Measurements from ENCODE around the gene DISP2.

DISP2 gene

GRCh38 chr15:40357723-40358470 lies at the start of gene DISP2:
TSS of gene DISP2 (plus strand) at chr15:40358219. CDS start at chr15:40358322, 103 bp downstream.
- peak; percentile 95 for DNase-seq
- H3K36me3 Mint-ChIP-seq (ENCODE audit: low read depth), result no peaks in the 10 kb centered on the region
- no peaks in the 10 kb centered on the region for H3K9me3 Mint-ChIP-seq
- H3K4me1 Mint-ChIP-seq, result peaks cover 7% of the 10 kb centered on the region
- no peaks in the 10 kb centered on the region for H3K27me3 Mint-ChIP-seq
- no peak within 1 kb of the TSS for H3K27ac Mint-ChIP-seq
- peak within 1 kb of the TSS; percentile 72 for H3K4me3 Mint-ChIP-seq
- peak; percentile 90 for ATAC-seq

- DNase-seq (no peak), ATAC-seq (no peak)
- H3K4me3 Mint-ChIP-seq, result peak overlapping the region; percentile 91
- no peaks in the 10 kb centered on the region for H3K36me3 Mint-ChIP-seq (ENCODE audit: low read depth)
- peak overlapping the region; percentile 93 for H3K27ac Mint-ChIP-seq
- peaks cover 37% of the 10 kb centered on the region for H3K4me1 Mint-ChIP-seq
- no peaks in the 10 kb centered on the region for H3K9me3 Mint-ChIP-seq
- no peaks in the 10 kb centered on the region for H3K27me3 Mint-ChIP-seq
Observed at GRCh38 chr15:40309344-40309862, 48.6 kb upstream of the DISP2 start.

DNA sequence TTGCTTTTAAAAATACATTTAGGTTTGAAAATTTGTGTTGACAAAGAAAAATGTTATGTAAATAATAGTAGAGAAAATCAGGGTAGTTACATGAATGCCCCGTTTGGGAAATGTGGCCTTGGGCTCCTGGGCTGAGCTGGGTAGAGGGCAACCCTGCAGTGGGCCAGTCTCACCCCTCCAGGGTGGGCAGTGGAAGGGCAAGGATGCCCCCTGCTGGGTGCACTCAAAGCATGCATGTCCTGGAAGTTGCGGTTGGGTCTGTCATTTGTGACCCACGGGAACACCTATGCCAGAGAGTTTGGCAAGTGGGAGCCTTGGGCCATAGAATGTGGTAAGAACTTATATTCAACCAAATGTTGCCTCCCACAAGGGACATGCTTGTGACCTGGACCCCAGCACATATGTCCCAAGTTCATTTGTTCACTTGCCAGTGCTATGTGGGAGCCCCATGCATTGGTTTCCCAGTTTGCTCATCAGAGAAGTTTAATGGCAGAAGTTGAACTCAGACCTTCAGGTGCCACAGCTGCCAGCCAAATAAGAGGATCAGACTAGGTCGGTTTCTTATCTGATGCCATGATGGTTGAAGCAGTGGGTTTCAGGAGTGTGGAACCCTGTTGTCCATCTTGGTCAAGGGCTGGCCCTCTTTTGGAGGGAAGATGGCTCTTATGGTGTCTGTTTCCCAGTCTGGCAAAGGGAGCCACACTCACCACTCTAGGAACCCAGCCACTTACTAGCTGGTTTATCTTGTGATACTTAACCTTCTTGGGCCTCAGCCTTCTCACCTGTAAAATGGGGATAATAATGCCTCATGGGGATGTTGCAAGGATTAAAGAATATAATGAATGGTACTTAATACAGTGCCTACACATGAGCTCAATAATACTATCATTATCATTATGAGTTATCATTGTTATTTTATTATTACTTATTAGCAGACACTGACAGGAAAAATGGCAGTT lies 47.7 kb upstream of the DISP2 start:
- Mint-ChIP-seq H3K4me3 (peak overlapping the region; percentile 91), H3K36me3 (ENCODE audit: low read depth) (no peaks in the 10 kb centered on the region), H3K4me1 (peaks cover 36% of the 10 kb centered on the region), H3K27ac (peak overlapping the region; percentile 82), H3K27me3 (no peaks in the 10 kb centered on the region), H3K9me3 (no peaks in the 10 kb centered on the region)
- DNase-seq (peak; percentile 79), ATAC-seq (peak; percentile 29)

GRCh38 chr15:40310993-40311392 lies 47.0 kb upstream of the DISP2 start:
- Mint-ChIP-seq H3K4me1 (peaks cover 35% of the 10 kb centered on the region), H3K9me3 (no peaks in the 10 kb centered on the region), H3K4me3 (no peak overlapping the region), H3K36me3 (ENCODE audit: low read depth) (no peaks in the 10 kb centered on the region), H3K27ac (no peak overlapping the region), H3K27me3 (no peaks in the 10 kb centered on the region)
- ATAC-seq, result no peak
- no peak for DNase-seq

GRCh38 chr15:40312370-40313158 lies 45.5 kb upstream of the DISP2 start:
- Mint-ChIP-seq H3K9me3 (no peaks in the 10 kb centered on the region), H3K36me3 (ENCODE audit: low read depth) (no peaks in the 10 kb centered on the region)

DNA sequence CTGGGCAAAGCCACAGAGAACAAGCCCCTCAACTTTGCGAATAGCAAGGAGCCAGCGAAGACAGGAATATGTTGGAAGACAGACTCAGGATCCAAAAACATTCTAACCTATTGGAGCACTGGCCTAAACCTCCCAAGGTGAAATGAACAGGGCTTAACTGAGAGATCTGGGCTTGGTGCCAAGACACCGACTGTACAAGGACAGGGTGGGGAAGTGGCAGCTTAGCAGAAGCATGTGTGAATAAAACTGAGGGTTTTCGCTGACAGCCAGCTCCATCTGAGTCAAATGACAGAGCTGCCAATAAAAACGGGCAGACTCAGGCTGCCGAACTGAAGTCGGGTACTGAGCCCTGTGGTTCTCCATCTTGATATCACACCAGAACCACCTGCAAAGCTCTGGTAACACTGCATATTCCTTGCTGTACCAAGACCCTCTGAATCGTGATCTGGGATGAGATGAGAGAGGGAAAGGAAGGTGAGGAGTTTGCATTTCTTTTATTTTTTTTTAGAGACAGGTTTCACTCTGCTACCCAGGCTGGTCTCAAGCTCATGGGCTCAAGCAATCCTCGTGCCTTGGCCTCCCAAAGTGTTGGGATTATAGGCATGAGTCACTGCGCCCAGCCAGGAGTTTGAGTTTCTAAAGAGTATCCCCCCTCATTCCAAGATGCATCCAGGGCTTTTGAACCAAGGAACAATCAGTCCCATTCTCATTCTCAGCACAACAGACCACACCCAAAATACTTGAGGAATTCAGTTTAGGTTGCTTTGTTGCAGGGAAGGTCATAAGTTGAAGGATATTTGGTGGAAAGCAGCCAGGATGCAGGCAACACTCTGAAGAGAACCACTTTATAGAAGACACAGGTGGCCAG lies 44.3 kb upstream of the DISP2 start:
- no peaks in the 10 kb centered on the region for H3K36me3 Mint-ChIP-seq (ENCODE audit: low read depth)

More at GRCh38 chr15:40312370-40313158, 45.5 kb upstream of the DISP2 start:
- ATAC-seq (no peak), DNase-seq (no peak)
- H3K4me3 Mint-ChIP-seq, result no peak overlapping the region
- no peaks in the 10 kb centered on the region for H3K27me3 Mint-ChIP-seq
- no peak overlapping the region for H3K27ac Mint-ChIP-seq
- peaks cover 28% of the 10 kb centered on the region for H3K4me1 Mint-ChIP-seq

DNA sequence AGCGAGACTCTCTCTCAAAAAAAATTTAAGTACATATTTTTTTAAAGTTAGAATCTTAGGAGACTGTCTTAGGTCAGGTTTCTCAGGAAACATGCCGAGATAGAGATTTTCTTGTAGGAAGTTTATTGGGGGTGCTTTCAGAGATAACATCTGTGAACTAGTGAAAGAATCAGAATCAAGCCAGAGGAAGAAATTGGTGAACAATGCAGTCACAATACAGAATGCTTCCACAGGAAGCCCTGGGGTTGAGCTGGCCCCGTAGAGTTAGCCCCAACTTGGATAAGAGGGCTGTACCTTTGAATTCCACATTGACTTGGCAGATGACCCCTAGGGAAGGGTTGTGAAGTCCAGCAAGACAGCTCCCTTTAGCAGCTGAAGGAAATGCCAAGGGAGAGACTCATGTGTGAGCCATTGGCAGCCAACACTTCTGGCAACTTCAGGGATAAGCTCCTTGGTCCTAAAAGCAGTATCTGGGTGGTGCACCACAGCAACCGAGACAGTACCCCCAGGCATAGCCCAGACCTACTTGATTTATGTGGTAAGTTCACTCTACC lies 43.2 kb upstream of the DISP2 start:
- H3K4me3 Mint-ChIP-seq, result no peak overlapping the region

More for the DNA sequence above, 44.3 kb upstream of the DISP2 start:
- ATAC-seq, result no peak
- Mint-ChIP-seq H3K9me3 (no peaks in the 10 kb centered on the region), H3K27ac (no peak overlapping the region), H3K4me3 (no peak overlapping the region), H3K27me3 (no peaks in the 10 kb centered on the region), H3K4me1 (peaks cover 25% of the 10 kb centered on the region)
- no peak for DNase-seq

GRCh38 chr15:40316931-40317330 lies 41.1 kb upstream of the DISP2 start:
- Mint-ChIP-seq H3K36me3 (ENCODE audit: low read depth) (no peaks in the 10 kb centered on the region), H3K27me3 (no peaks in the 10 kb centered on the region), H3K4me3 (no peak overlapping the region), H3K9me3 (no peaks in the 10 kb centered on the region), H3K27ac (no peak overlapping the region), H3K4me1 (peaks cover 16% of the 10 kb centered on the region)
- DNase-seq (no peak), ATAC-seq (no peak)

More for the DNA sequence above, 43.2 kb upstream of the DISP2 start:
- Mint-ChIP-seq H3K36me3 (ENCODE audit: low read depth) (no peaks in the 10 kb centered on the region), H3K4me1 (peaks cover 15% of the 10 kb centered on the region), H3K27me3 (no peaks in the 10 kb centered on the region), H3K27ac (no peak overlapping the region), H3K9me3 (no peaks in the 10 kb centered on the region)
- ATAC-seq (no peak), DNase-seq (no peak)

GRCh38 chr15:40317580-40317979 lies 40.4 kb upstream of the DISP2 start:
- no peak for ATAC-seq
- Mint-ChIP-seq H3K27me3 (no peaks in the 10 kb centered on the region), H3K36me3 (ENCODE audit: low read depth) (no peaks in the 10 kb centered on the region), H3K9me3 (no peaks in the 10 kb centered on the region), H3K4me3 (no peak overlapping the region), H3K4me1 (peaks cover 20% of the 10 kb centered on the region), H3K27ac (no peak overlapping the region)
- no peak for DNase-seq

DNA sequence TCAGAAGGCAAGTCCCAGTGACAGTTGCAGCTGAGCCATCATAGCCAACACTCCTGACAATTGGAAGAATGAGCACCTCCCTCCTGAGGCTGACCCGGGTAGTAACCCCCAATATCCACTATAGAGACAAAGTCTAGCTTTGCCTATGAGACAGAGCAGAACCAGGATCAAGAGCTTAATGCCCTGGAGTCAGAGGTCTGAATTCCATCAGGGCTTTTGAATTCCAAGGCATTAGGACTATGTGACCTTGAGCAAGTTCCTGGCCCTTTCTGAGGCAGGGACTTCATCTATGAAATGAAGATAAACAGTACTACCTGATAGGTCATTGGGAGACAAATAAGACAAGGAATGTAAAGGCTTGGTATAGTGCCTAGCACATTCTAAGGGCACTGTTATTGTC lies 37.6 kb upstream of the DISP2 start:
- Mint-ChIP-seq H3K27ac (no peak overlapping the region), H3K36me3 (ENCODE audit: low read depth) (peaks cover under 1% of the 10 kb centered on the region), H3K4me3 (no peak overlapping the region), H3K27me3 (no peaks in the 10 kb centered on the region), H3K9me3 (no peaks in the 10 kb centered on the region), H3K4me1 (peaks cover 21% of the 10 kb centered on the region)
- ATAC-seq, result no peak
- DNase-seq, result no peak

DNA sequence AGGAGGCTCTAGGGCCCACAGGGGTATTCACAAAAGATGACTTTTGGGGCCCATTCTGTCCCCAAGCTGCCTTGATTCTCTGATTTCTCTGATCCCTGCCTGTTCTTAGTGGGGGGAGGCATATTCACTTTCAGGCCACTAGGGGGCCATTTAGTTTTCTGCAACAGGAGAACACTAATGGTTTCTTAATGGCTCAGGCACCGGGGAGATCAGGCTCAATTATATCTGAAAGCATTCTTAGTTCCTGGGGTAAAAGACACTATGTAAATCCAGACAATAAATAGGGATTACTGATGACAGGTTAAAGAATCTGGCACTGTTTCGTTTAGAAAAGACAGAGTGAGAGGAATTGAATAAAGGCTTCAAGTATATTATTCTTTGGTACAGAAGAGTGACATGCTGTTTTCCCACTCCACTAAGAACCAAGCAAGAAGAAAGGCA lies 37.1 kb upstream of the DISP2 start:
- no peak overlapping the region for H3K4me3 Mint-ChIP-seq
- ATAC-seq, result no peak
- no peaks in the 10 kb centered on the region for H3K9me3 Mint-ChIP-seq
- no peak overlapping the region for H3K27ac Mint-ChIP-seq
- DNase-seq, result peak; percentile 45
- peaks cover 26% of the 10 kb centered on the region for H3K4me1 Mint-ChIP-seq
- H3K36me3 Mint-ChIP-seq (ENCODE audit: low read depth), result peaks cover 3% of the 10 kb centered on the region
- H3K27me3 Mint-ChIP-seq, result no peaks in the 10 kb centered on the region

GRCh38 chr15:40322531-40323238 lies 35.3 kb upstream of the DISP2 start:
- no peak for DNase-seq
- H3K27ac Mint-ChIP-seq, result no peak overlapping the region
- H3K36me3 Mint-ChIP-seq (ENCODE audit: low read depth), result peaks cover 3% of the 10 kb centered on the region
- H3K9me3 Mint-ChIP-seq, result no peaks in the 10 kb centered on the region
- H3K27me3 Mint-ChIP-seq, result no peaks in the 10 kb centered on the region
- ATAC-seq, result no peak
- peak overlapping the region; percentile 60 for H3K4me3 Mint-ChIP-seq
- peaks cover 26% of the 10 kb centered on the region for H3K4me1 Mint-ChIP-seq
